GM15510 (cell line): ENCODE measurements around the gene CANT1.

Experiments used
- POLR2A ChIP-seq: IDR thresholded peaks from 3 replicates; pipeline ENCODE4 v1.6.1; 2011; ENCODE audit warnings: borderline replicate concordance; ENCODE audit not compliant: insufficient read length; ENCODE audit errors: extremely low read depth

The CANT1 gene

DNA sequence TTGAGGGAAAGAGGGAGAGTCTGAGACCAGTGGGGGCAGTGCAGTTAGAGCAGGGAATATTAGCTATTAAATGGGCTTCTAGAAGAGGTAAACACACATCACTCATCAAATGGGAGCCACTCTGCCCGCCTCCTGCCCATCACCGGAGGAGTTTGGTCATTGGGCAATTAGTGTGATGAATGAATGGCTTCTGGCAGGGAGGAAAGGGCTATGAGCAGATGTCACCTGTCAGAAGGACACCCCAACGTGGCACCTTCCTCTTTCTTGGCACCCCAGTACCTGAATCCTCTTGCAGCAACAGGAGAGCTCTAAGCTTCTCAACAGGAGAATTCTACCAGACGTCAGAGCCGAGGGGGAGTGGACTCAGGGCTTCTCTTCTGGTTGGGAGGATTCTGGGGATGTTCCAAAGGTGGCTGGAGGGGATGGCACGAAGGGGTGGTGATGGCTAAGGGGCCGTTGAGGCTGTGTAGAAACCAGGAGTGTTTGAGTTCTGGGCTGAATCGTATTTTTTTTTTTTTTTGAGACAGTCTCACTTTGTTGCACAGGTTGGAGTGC, 25.4 kb upstream of the CANT1 start:
- TF ChIP-seq POLR2A, result no peak

DNA sequence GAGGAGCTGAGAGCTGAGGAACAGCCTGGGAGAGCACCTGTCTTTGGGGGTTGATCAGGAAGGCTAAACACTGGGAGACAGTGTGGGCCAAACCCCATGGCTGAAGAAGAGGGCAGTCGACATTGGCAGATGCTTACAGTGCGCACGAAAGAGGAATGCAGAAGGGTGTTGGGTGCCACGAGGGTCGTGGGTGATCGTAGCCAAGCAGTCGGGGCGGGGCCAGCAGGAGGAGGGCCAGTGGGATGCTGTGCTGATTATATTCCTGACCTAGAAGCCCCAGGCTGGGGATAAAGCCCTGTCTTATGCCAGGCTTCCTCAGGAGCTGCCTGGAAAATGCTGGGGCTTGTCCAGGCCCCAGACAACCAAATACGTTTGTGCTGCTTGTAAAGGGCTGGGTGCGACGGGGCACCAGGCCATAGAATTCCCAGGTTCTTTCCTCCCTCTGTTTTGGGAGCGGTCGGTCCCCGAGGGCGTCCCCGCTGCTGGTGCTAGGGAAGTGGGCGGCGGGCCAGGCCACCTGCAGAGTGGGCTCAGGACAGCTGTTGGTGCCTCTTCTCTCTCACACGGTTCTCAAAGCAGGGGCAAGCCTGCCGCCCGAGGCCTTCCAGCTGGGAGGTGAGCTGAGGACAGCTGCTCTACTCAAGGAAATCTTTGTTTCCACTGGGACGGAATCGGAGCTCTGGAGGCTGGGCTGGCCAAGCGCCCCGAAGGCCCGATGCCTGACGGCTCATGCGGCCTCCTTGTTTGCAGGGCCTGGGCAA, 24.4 kb upstream of the CANT1 start:
- no peak for TF ChIP-seq POLR2A

DNA sequence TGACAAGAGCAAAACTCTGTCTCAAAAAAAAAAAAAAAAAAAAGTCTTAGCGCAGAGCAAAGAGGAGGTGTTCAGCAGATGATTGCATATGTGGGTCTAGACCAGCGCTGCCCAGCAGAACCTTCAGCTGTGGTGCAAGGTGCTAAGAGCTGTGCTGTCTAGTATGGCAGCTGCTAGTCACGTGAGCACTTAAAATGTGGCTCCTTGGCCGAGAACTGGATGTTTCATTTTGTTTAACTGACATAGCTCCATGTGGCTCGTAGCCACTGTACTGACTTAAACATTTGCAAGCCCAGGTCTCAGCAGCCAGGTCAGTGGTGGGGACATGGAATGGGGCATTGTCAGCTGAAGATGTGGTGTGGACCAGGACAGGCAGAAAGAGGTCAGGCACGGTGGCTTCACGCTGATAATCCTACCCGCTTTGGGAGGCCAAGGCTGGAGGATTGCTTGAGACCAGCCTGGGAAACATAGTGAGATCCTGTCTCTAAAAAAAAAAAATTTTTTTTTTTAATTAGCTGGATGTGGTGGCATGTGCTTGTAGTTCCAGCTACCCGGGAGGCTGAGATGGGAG, 23.6 kb upstream of the CANT1 start:
- no peak for TF ChIP-seq POLR2A

DNA sequence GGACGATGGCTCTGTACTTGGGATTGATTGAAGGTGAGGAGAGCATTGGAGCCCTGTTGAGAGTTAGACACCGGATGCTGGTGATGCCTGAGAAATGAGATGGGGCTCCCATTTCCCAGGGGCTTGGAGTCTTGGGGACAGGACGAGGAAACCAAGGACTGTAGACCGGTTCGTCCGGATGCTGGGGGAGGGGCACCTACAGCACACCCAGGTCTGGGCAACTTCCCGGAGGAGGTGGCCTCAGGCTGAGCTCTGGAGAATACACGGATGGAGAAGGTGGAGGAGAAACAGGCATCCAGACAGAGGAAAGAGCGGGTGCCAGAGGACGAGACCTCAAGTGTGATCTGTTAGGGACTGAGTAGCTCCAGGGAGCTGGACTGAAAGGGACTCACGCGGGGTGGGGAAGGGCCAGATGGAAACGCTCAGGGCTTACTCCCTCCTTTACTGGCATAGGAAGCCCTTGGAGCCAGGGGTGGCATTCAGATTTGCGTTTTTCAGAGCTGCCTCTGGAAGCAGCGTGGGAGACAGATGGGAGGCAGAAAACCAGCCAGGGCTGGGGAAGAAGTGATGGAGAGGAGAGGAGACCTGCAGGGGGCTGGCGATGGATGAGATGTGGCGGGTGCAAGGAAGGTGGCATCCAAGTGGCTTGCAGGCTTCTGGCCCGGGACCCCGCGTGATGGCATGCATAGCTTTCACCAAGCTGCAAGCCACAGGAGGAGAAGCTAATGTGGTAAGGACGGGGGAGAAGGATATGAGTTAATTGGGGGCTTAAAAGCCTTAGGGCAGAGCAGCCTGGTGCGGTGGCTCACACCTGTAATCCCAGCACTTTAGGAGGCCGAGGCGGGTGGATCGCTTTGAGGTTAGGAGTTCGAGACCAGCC, 22.7 kb upstream of the CANT1 start:
- TF ChIP-seq POLR2A, result no peak

DNA sequence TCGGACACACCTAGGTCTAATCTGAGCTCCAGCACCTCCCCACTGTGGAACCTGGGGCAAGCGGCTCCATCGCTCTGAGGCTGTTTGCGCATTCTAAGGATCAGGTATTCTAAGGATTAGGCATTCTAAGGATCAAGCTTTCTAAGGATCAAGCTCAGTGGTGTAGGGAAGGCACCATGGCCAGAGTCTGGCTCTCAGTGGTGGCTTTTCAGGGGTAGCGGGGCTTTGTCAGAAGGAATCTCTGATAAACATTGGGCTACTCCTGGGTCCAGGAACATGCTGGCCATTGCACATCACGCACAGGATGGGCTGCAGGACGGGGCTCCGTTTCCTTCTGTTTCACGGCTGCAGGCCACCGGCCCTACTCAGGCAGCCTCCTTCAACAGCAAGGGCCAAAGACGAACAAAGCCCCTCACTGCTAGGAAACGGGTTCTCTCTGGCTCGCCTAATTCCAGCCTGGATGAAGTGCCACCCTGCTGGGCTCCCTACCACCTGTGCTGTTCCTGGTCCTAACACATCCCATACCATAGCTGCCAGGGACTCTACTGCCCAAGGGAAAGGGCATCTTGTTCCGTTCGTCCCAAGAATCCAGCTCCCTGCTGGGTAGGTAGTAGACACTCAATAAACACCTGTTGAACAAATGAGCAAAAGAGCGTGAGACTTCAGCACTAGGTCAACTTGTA, 19.9 kb upstream of the CANT1 start:
- no peak for TF ChIP-seq POLR2A

DNA sequence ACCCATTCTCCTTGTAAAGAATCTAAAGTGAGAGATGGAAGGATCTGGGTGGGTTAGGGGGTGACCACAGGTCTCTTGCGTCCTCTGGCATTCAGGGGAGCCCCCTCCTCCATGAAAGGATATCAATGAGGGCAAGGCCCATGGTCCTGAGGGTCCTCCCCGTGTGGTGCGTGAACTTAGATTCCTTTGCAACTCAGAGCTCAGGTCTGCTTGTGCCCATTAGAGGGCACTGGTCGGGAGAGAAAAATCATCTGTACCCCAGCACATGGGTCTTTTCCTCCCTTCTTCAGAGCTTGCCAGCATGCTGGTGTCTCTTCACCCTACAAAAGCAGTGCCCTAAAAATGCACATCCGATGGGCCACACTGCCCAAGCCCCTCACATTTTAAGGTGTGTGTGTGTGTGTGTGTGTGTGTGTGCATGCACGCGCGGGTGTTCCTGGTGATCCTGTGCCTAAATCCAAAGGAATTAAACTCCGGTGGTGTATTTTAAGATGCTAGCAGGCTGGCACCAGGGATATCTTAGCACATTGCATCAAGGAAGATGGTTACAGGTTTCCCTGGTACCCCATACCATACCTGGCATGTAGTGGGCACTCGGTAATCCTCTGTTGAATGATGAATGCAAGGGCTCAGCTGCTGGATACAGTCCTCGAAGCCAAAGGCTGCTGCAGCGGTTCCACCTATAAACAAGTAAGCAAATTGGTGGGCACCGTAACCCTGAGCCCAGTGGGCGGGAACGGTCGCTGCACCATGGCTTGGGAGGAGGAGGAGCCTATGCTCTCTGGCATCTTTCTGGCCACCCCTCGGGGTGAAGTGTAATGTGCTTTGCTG, 19.1 kb upstream of the CANT1 start:
- TF ChIP-seq POLR2A, result no peak

DNA sequence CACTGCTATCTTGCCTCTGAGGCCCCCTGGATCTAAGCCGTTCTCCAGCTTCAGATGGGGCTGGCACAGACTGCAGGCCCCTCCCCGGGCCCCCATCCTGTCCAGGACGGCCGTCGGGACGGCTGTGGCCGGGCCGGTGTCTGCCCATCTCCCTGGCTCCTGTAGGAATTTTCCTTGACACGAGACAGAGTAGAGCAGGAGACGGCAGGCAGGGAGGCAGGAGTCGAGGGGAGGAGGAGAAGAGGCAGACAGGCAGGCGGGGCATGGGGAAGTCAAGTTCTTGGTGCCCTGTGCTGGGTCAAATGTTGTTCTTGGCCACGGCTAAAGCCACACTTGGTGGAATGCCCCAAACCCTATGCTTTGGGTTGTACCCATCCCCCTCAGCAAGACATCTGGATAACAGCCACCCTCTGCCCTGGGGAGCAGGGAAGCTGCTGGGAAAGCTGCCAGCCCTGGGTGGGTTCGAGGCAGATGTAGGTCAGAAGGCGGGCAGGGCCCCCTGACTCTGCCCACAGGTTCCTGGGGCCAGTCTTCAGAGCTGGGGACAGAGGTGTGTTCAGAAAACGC, 18.4 kb upstream of the CANT1 start:
- no peak for TF ChIP-seq POLR2A

DNA sequence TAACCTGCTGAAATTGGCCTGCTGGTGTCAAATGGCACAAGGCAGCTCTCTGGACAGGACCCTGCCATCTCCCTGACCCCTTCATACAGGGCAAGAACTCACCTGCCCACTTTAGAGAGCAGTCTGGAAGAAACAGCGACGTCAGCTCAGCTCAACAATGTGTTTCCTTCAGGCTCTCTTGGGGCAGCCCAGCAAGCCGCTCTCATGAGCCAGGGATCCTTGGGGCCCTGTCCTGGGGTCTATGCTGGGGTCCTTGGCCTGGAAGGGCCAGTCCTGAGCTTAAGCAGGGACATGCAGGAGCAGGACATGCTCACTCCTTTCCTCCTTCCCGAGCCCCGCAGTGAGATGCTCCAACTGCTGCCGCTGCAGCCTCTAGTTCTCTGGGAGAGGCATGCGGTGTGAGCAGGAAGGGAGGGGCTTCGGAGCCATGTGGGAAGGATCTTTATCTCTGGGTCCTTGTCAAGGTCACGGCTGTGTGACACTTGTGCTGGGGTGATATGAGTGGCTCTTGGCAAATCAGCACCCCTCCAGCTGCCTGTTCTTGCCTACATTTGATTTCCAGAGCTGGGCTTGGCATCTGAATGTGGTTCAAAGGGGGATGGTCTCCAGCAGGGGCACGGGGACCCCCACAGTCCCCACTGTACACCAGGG, 17.8 kb upstream of the CANT1 start:
- no peak for TF ChIP-seq POLR2A

DNA sequence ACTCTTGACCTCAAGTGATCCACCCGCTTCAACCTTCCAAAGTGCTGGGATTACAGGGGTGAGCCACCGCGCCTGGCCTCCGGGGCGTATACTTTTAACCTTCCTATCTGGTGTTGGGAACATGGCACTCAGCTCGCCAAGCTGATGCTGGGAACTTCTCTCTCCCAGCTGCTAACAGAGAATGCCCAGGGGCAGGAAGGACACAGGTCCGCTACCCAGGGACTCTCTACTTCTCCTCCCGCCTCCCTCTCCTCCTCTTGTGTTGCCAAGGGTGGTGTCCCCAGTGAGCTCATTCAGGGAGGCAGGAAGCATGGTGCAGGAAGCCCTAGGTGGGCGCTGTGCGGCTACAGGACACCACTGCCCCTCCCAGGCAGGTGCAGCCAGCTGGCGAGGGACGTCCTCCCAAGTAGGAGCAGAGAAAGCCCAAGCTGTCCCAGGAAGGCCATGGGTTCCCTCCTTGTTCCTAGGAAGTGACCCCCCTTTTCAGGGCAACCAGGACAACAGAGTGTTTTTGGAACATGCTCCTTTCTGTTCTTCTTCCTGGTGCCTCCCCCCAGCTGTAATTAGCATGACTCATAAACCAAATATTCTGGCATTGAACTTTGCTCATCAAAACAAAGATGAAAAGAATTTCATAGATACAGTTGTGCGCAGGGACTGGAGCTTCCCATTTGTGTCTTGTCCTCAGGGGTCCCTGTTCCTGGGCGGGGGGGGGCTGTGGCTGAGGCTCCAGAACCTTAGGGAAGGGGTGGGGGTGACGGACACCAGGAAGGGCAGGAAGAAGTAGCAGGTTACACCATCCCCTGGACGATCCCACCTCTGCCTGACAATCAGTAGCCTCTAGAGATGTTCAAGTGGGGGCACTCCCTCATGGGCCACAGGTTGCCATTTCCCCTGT, 17.1 kb upstream of the CANT1 start:
- TF ChIP-seq POLR2A, result no peak

DNA sequence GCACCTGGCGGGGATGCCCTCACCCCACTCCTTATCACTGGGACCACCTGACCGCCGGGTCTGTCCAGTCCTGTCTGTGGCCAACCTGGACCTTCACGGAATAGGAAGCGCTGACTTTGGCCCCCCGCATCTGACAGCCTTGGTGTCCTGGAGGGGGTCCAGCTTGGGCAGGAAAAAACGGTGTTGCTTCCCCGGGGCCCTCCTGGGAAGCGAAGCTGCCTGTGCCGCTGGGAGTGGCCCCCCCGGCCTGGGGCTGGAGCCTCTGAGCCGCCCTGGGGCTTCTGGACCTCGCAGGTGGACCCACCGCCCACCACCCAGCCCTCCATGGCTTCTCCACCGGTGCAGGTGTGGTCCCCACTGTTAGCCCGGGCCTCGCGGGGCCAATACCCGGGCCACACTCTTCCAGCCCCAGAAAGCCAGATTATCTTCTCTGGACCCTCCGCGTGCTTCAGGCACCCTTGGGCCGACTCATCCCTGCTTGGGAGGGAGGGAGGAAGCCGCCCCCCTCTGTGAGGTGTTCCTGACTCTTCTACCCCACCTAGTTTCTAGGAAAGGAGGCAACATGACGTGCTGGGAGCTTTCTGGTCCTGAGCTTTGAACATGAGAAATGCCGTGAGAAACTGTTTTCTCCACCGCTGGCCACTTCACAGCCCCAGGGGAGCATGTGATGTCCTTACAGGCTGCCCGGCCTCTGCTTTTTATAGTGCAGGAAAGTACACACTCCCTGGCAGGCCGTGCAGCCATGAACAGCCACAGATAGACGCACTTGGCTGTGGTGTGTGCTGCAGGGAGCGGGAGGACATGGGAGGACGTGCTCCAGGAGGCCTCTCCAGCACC, 15.6 kb upstream of the CANT1 start:
- no peak for TF ChIP-seq POLR2A
